ENCODE measurements around the gene SLMAP. TPM values are rescaled to one million over a fixed set of nuclear protein-coding genes. Genes with fewer than 3 reads are reported as not detected.

SLMAP gene
- polyA plus RNA-seq, 1 of the 3 experiments (the other 2 are of a cell fraction): 10.5 TPM

DNA sequence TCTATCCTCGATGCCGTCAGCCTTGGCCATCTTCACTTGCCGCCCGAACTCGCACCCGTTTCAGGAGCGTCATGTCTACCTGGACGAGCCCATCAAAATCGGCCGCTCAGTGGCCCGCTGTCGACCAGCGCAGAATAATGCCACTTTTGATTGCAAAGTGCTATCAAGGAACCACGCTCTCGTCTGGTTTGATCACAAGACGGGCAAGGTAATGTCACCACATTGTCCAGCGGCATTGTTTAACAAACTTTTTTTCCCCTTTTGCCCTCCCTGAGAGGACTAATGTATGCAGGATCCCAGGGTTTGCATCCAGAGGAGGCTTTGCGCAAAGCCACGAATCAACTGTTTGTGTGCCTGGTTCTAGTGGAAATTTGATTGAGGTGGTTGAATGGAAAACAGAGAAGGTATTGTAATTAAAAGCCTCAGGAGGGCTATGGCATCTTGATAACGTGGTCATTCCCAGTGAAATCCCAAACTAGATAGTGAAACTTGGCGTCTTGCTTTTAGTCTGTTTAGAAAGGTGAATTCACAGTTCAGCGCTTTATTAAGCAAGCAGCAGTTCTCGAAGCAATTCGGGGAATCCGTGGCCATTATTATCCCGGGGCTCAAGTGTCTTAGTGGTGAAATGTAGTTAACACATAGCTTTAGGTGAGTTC, 1.7 kb downstream of the SLMAP start:
- Histone ChIP-seq H3K79me2 (ENCODE audit: insufficient read depth) (peaks cover 65% of the 10 kb centered on the region), H3K4me1 (ENCODE audit: control insufficient read depth in 1 of 2, insufficient read depth in 2 of 2, low read depth in 1 of 2, low read length in 1 of 2) (peaks cover 7 to 14% of the 10 kb centered on the region in 2 experiments; a peak in 2 of 4 replicates), H3K27me3 (ENCODE audit: insufficient read depth) (no peaks in the 10 kb centered on the region), H3K4me3 (ENCODE audit: low read depth in 2 of 2, low read length in 1 of 2) (peak overlapping the region; percentile 89 to 94), H3K36me3 (replicated peaks in 1 of 2; ENCODE audit: control insufficient read depth in 1 of 2, insufficient read depth in 2 of 2, low read length in 1 of 2) (peaks cover 9 to 36% of the 10 kb centered on the region in 2 experiments), H3K9ac (peak overlapping the region; percentile 1; the same call in 1 of the 2 replicates), H3F3A (replicated peaks; ENCODE audit: insufficient read depth) (peaks cover 9% of the 10 kb centered on the region), H3K9me2 (no peaks in the 10 kb centered on the region), H3K27ac (ENCODE audit: low read depth in 2 of 2, low read length in 1 of 2) (no peak overlapping the region), H4K20me1 (ENCODE audit: insufficient read depth) (peaks cover 27% of the 10 kb centered on the region), H3K4me2 (peak overlapping the region; percentile 94), H2AFZ (ENCODE audit: low read depth) (no peak overlapping the region), H3K9me3 (no peaks in the 10 kb centered on the region)
- CTCF ChIA-PET: no interaction called here
- TF ChIP-seq YY1 (IDR thresholded peaks at IDR 0.05; ENCODE audit: low read depth) (no peak), NRF1 (IDR thresholded peaks at IDR 0.05; ENCODE audit: low read depth, low read length) (no peak), SIN3A (IDR thresholded peaks at IDR 0.05; ENCODE audit: borderline replicate concordance, low read depth, low read length) (no peak), CHD2 (IDR thresholded peaks at IDR 0.05; ENCODE audit: low read length, partially characterized antibody) (no peak), TAF1 (IDR thresholded peaks at IDR 0.05; ENCODE audit: borderline replicate concordance, low read depth, low read length) (no peak), RFX5 (IDR thresholded peaks at IDR 0.05; ENCODE audit: low read length) (no peak), MAX (IDR thresholded peaks at IDR 0.05; ENCODE audit: low read depth) (no peak), GATA2 (CRISPR knock-in tag; IDR thresholded peaks at IDR 0.05) (no peak), NFIC (IDR thresholded peaks at IDR 0.05; ENCODE audit: borderline replicate concordance) (no peak)
- POLR2A ChIA-PET: no interaction called here
- WGBS (ENCODE audit: low lambda C conversion rate): 75% methylated on average over 24 of the region's 26 CpGs
- peak; percentile 17 for DNase-seq

GRCh38 chr3:57758686-57759085, 2.6 kb downstream of the SLMAP start:
- Histone ChIP-seq H3K4me1 (ENCODE audit: control insufficient read depth in 1 of 2, insufficient read depth in 2 of 2, low read depth in 1 of 2, low read length in 1 of 2) (peaks cover 7 to 14% of the 10 kb centered on the region in 2 experiments; a peak in 2 of 4 replicates), H3F3A (replicated peaks; ENCODE audit: insufficient read depth) (peaks cover 3% of the 10 kb centered on the region), H3K36me3 (replicated peaks in 1 of 2; ENCODE audit: control insufficient read depth in 1 of 2, insufficient read depth in 2 of 2, low read length in 1 of 2) (peaks cover 9 to 44% of the 10 kb centered on the region in 2 experiments), H3K4me2 (peak overlapping the region; percentile 94), H3K27me3 (ENCODE audit: insufficient read depth) (no peaks in the 10 kb centered on the region), H3K9me3 (no peaks in the 10 kb centered on the region), H2AFZ (ENCODE audit: low read depth) (no peak overlapping the region), H3K9me2 (no peaks in the 10 kb centered on the region), H3K4me3 (ENCODE audit: low read depth in 2 of 2, low read length in 1 of 2) (peak overlapping the region; percentile 89 to 94; a peak in 3 of 4 replicates), H3K27ac (ENCODE audit: low read depth in 2 of 2, low read length in 1 of 2) (no peak overlapping the region; a peak in 1 of 4 replicates), H3K79me2 (ENCODE audit: insufficient read depth) (peaks cover 74% of the 10 kb centered on the region), H4K20me1 (ENCODE audit: insufficient read depth) (peaks cover 36% of the 10 kb centered on the region), H3K9ac (peak overlapping the region; percentile 1; the same call in 1 of the 2 replicates)
- TF ChIP-seq YY1 (IDR thresholded peaks at IDR 0.05; ENCODE audit: low read depth) (no peak), SIN3A (IDR thresholded peaks at IDR 0.05; ENCODE audit: borderline replicate concordance, low read depth, low read length) (no peak), EP300 (IDR thresholded peaks at IDR 0.05; ENCODE audit: borderline replicate concordance in 1 of 2, low read depth in 1 of 2, low read length in 1 of 2) (no peak), TCF12 (IDR thresholded peaks at IDR 0.05) (no peak), FOXM1 (IDR thresholded peaks at IDR 0.05; ENCODE audit: low read depth) (no peak), GATA2 (CRISPR knock-in tag; IDR thresholded peaks at IDR 0.05) (no peak), POLR2AphosphoS5 (IDR thresholded peaks at IDR 0.05; ENCODE audit: low read depth, low read length) (no peak), ELF1 (IDR thresholded peaks at IDR 0.05) (no peak), TEAD4 (IDR thresholded peaks at IDR 0.05; ENCODE audit: borderline replicate concordance, insufficient read depth) (no peak), USF2 (IDR thresholded peaks at IDR 0.05; ENCODE audit: borderline replicate concordance, low read depth, low read length) (no peak), RCOR1 (IDR thresholded peaks at IDR 0.05; ENCODE audit: low read length) (no peak), MAX (IDR thresholded peaks at IDR 0.05; ENCODE audit: low read depth) (no peak), SMC3 (IDR thresholded peaks at IDR 0.05; ENCODE audit: low read depth, low read length) (no peak), EZH2phosphoT487 (IDR thresholded peaks at IDR 0.05; ENCODE audit: borderline replicate concordance, low read depth) (no peak), CHD2 (IDR thresholded peaks at IDR 0.05; ENCODE audit: low read length, partially characterized antibody) (no peak), ZBTB33 (IDR thresholded peaks at IDR 0.05; ENCODE audit: borderline replicate concordance, low read depth) (no peak), TAF1 (IDR thresholded peaks at IDR 0.05; ENCODE audit: borderline replicate concordance, low read depth, low read length) (no peak)
- TF ChIP-seq, protein P1, sequence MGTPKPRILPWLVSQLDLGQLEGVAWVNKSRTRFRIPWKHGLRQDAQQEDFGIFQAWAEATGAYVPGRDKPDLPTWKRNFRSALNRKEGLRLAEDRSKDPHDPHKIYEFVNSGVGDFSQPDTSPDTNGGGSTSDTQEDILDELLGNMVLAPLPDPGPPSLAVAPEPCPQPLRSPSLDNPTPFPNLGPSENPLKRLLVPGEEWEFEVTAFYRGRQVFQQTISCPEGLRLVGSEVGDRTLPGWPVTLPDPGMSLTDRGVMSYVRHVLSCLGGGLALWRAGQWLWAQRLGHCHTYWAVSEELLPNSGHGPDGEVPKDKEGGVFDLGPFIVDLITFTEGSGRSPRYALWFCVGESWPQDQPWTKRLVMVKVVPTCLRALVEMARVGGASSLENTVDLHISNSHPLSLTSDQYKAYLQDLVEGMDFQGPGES (IDR thresholded peaks at IDR 0.05; ENCODE audit: low read depth, low read length): no peak
- DNase-seq: no peak
- ChIA-PET POLR2A (no interaction called here), CTCF (no interaction called here)
- WGBS (ENCODE audit: low lambda C conversion rate): 87% methylated on average over 2 of the region's 2 CpGs

All from SK-N-SH (cell line).